Skeletal muscle tissue (tissue), 4 donors: ENCODE data around the gene KLHL3. TPM values are rescaled to one million over a fixed set of nuclear protein-coding genes. Genes with fewer than 3 reads are reported as not detected.

Experiments used
- H3K27ac ChIP-seq: one replicate; pipeline ENCODE4 v1.7.0; 2013; ENCODE audit warnings: mild to moderate bottlenecking, low read depth, low read length, inconsistent platforms
- H3K27me3 ChIP-seq, 3 donors: one replicate each; pipeline ENCODE4 v1.7.0; 2013; ENCODE audit warnings: low read length in 3 of 3; ENCODE audit not compliant: control insufficient read depth in 3 of 3, insufficient read depth in 3 of 3
- H3K36me3 ChIP-seq, 3 donors: one replicate each; pipeline ENCODE4 v1.7.0; 2013; ENCODE audit warnings: low read length in 3 of 3; ENCODE audit not compliant: control insufficient read depth in 3 of 3, insufficient read depth in 3 of 3
- H3K4me1 ChIP-seq, 3 donors: one replicate each; pipeline ENCODE4 v1.7.0; 2013; ENCODE audit warnings: low read length in 3 of 3, mild to moderate bottlenecking in 3 of 3; ENCODE audit not compliant: control insufficient read depth in 3 of 3, insufficient read depth in 3 of 3
- H3K4me3 ChIP-seq, 3 donors: one replicate each; pipeline ENCODE4 v1.7.0; 2013; ENCODE audit warnings: low read length in 3 of 3
- H3K9ac ChIP-seq, 3 donors: one replicate each; pipeline ENCODE4 v1.7.0; 2013; ENCODE audit warnings: low read length in 3 of 3, mild to moderate bottlenecking in 3 of 3, moderate library complexity in 2 of 3, low read depth in 1 of 3
- H3K9me3 ChIP-seq, 3 donors: one replicate each; pipeline ENCODE4 v1.7.0; 2013; ENCODE audit warnings: low read length in 3 of 3; ENCODE audit not compliant: control insufficient read depth in 3 of 3
- total RNA-seq: library from RNA; depleted of rRNA; stranded (reverse); fragments of >200 nt; gene quantifications from one replicate; pipeline ENCODE4 v1.2.3, GENCODE V29; 2014
- donor health status: Osteomylitis.

Gene KLHL3
- total RNA-seq, 1 donor from 2014 or later = 4.2 TPM

DNA sequence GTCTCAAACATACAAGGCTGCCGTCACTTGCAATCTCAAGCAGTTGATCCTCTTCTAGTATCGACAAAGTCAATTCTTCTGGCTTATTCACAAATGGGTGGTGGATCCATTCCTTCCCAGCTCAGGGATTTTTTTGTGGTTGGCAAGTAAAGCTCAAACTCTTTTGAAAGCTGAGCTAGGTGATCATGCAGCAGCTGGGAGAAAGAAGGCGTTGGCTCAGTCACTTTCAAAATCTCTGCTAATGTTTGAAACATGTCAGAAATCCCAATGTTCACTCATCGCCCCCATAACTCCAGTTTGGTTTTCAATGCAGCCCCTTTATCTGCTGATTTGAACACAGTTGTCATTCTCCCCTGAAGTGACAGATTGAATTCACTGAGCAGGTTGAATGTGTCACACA is 22.2 kb upstream of the KLHL3 start:
- H3K27ac ChIP-seq = no peak overlapping the region
- no peaks in the 10 kb centered on the region for H3K36me3 ChIP-seq
- no peaks in the 10 kb centered on the region for H3K27me3 ChIP-seq
- H3K4me1 ChIP-seq = peaks cover 0 to 5% (median 5%) of the 10 kb centered on the region in 3 donors
- H3K9me3 ChIP-seq = no peaks in the 10 kb centered on the region
- H3K4me3 ChIP-seq = no peak overlapping the region
- H3K9ac ChIP-seq = no peak overlapping the region

DNA sequence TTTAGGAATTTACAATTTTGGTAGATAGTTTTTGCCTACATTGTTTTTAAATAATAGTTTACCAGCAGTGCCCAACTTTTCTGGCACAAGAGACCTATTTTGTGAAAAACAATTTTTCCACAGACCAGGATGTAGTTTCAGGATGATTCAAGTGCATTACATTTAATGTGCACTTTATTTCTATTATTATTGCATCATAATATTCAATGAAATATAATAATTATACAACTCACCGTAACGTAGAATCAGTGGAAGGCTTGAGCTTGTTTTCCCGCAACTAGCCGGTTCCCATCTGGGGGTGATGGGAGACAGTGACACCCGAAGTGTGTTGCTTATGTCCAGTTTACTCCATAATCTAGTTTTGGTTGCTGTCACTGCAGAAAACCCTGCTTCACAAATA is 21.7 kb upstream of the KLHL3 start:
- Histone ChIP-seq H3K27me3 (no peaks in the 10 kb centered on the region), H3K9me3 (no peaks in the 10 kb centered on the region), H3K9ac (no peak overlapping the region), H3K36me3 (no peaks in the 10 kb centered on the region), H3K4me1 (peaks cover 0 to 5% (median 5%) of the 10 kb centered on the region in 3 donors), H3K4me3 (no peak overlapping the region), H3K27ac (no peak overlapping the region)

DNA sequence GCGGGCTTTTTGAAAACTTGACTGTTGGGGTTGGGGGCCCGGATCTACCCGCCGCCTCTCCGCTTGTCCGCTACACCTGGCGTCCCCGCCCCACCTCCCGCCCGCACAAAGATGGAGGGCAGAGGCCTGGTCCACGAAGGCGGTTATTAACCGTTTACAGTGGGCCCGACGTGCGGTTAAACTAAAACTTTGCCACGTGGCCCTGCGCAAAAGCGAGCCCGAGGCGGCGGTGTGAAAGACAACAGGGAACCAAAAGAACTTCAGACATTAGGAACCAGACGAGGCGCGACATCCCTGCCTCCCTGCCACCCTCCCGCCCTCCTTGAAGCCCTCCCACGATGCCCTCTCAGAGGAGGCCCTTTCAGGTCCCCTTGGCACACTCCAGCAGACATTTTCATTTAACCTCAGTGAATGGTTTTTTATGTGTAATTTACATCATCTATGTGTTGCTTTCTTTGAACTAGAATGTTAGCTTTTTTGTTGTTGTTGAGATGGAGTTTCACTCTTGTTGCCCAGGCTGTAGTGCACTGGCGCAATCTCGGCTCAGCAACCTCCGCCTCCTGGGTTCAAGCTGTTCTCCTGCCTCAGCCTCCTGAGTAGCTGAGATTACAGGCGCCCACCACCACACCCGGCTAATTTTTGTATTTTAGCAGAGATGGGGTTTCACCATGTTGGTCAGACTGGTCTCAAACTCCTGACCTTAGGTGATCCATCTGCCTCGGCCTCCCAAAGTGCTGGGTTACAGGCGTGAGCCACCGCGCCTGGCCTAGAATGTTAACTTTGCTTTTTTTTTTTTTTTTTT is 19.3 kb upstream of the KLHL3 start:
- Histone ChIP-seq H3K4me3 (peak overlapping the region; percentile 95 to 98 (median 96)), H3K27ac (peak overlapping the region; percentile 100)

DNA sequence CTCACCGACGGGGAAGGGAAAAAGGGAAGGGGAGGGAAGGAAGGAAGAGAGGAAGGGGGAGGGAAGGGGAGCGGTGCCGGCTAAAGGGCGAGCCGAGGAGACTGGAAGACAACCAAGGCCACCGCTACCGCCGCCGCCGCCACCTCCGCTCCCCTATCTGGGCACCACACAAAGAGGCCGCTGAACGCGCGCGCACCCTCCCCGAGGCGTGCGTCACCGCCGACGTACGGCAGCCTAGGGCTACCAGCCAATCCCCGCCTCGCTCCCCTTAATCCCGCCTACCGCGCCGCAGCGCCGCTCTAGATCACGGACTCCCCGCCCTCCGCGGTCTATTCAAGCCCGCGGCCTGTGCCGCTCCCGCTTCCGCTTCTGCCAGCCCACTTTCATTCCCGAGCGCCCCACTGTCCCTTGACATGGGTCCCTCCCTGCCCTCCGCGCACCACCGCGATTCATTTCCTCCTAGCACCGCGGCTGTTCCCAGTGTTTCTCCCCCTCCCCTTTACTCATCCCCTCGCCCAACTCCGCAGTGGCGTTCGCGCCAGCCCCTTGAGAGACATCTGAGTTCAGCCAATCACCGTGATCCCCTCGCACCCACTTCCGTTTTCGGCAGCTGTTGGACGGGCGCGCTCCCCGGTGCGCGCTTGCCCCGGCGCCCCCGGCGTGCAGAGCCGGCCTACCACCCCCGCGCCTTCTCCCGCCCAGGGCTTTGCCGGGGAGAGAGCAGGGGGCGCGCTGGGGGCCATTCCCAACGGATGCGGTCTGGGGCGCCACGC is 18.5 kb upstream of the KLHL3 start, which contains the start of gene HNRNPA0:
TSS of gene HNRNPA0 (minus strand) at position 176 of the 773 bp plus-strand sequence. CDS start 297 bp downstream, outside the sequence.
- Histone ChIP-seq H3K9ac (peak within 1 kb of the TSS; percentile 98 to 100 (median 99)), H3K4me3 (peak within 1 kb of the TSS; percentile 97 to 98 (median 98)), H3K27ac (peak within 1 kb of the TSS; percentile 100)

More for the DNA sequence above, 19.3 kb upstream of the KLHL3 start:
- Histone ChIP-seq H3K9me3 (no peaks in the 10 kb centered on the region), H3K4me1 (peaks cover 12 to 17% (median 16%) of the 10 kb centered on the region in 3 donors), H3K27me3 (no peaks in the 10 kb centered on the region), H3K36me3 (peaks cover 0 to 2% (median 0%) of the 10 kb centered on the region in 3 donors), H3K9ac (peak overlapping the region; percentile 98 to 100 (median 99))

DNA sequence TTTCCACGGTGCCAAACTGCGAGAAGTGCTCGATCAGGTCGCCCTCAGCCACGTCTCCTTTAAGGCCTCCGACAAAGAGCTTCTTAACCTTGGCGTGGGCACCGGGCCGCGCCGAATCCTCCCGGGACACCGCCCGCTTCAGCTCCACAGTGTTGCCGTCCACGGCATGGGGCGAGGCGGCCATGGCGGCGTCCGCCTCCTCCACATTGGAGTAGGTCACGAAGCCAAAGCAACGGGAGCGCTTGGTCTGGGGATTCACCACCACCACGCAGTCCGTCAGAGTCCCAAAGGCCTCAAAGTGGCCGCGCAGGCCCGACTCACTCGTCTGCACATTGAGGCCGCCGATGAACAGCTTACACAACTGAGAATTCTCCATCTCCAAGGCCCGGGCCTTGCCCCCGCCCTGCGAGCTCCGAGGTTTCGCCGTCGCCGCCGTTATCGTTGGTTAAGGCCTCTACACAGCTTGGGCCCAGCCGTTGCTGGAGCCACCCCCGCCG is 17.9 kb upstream of the KLHL3 start:
- peak overlapping the region; percentile 100 for H3K27ac ChIP-seq
- H3K4me1 ChIP-seq = peaks cover 12 to 19% (median 16%) of the 10 kb centered on the region in 3 donors
- H3K36me3 ChIP-seq = peaks cover 0 to 2% (median 0%) of the 10 kb centered on the region in 3 donors
- H3K9me3 ChIP-seq = no peaks in the 10 kb centered on the region
- H3K9ac ChIP-seq = peak overlapping the region; percentile 98 to 100 (median 99)
- peak overlapping the region; percentile 97 to 98 (median 98) for H3K4me3 ChIP-seq
- no peaks in the 10 kb centered on the region for H3K27me3 ChIP-seq

More for the DNA sequence above, 18.5 kb upstream of the KLHL3 start, which contains the start of gene HNRNPA0:
- no peaks in the 10 kb centered on the region for H3K27me3 ChIP-seq
- H3K9me3 ChIP-seq = no peaks in the 10 kb centered on the region
- peaks cover 12 to 19% (median 16%) of the 10 kb centered on the region in 3 donors for H3K4me1 ChIP-seq
- H3K36me3 ChIP-seq = peaks cover 0 to 2% (median 0%) of the 10 kb centered on the region in 3 donors

DNA sequence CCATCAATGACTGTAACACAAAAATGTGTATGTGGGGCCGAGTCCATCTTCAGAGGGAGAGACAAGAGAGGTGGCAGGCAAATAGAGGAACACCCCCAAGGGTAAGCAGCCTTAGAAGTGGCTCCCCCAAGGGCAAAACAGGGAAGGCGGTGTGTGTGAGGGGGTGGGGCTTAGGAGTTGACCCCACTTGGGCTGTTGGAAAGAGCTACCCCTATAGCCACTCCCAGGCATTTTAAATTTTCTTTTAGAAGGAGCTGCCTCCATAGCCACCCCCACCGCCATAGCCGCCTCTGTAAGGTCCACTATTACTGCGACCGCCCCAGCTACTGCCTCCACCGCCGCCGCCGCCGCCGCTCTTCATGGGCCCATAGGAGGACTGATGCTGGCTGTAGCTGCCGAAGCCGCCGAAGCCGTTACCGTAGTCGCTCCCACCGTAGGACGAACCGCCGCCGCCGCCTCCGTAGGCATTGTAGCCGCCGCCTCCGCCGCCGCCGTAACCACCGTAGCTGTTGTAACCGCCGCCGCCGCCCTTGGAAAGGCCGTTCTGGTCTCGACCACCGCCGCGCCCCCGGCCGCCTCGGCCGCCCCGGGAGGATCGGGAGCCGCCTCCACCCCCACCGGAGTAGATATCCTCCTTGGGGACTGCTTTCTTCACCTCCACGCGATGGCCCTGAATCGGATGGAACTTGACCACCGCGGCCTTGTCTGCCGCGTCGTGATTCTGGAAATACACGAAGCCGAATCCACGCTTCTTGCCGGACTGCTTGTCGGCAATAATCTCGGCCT is 17.2 kb upstream of the KLHL3 start:
- Histone ChIP-seq H3K4me1 (peaks cover 12 to 23% (median 16%) of the 10 kb centered on the region in 3 donors), H3K9me3 (no peaks in the 10 kb centered on the region), H3K9ac (peak overlapping the region; percentile 98 to 100 (median 99)), H3K27me3 (no peaks in the 10 kb centered on the region), H3K27ac (peak overlapping the region; percentile 100), H3K4me3 (peak overlapping the region; percentile 97 to 98 (median 98)), H3K36me3 (peaks cover 0 to 2% (median 0%) of the 10 kb centered on the region in 3 donors)

DNA sequence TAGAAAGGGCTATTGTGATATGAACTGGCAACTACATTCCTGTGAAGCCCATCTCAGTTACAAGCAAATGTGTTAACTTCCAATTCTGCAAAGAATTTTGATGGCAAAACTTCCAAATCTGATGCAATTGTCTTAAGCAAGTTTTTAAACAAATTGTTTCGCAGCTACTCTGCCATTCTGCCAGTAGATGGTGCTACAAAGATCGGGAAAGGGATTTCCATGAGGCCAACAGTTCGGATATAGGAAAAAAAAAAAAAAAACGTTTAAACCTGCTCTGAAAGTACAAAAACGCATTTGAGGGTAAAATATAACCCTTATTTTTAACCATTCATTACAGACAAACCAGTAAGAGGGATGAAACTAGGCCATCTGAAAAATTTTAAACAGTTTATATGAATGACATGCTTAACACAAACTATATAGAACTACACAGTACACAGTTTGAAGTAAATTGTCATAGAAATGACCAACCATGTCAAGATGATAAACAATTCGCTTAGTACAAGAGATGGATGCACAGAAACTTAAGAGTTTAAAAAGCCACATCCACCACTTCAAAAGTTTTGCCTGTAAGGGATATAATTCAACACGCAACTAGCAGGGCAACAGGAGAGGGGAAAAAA is 16.1 kb upstream of the KLHL3 start:
- H3K36me3 ChIP-seq = peaks cover 0 to 2% (median 0%) of the 10 kb centered on the region in 3 donors
- H3K27me3 ChIP-seq = no peaks in the 10 kb centered on the region
- H3K4me3 ChIP-seq = peak overlapping the region; percentile 97 to 98 (median 98)
- peaks cover 12 to 23% (median 19%) of the 10 kb centered on the region in 3 donors for H3K4me1 ChIP-seq
- peak overlapping the region; percentile 98 to 100 (median 99) for H3K9ac ChIP-seq
- no peaks in the 10 kb centered on the region for H3K9me3 ChIP-seq
- peak overlapping the region; percentile 100 for H3K27ac ChIP-seq

DNA sequence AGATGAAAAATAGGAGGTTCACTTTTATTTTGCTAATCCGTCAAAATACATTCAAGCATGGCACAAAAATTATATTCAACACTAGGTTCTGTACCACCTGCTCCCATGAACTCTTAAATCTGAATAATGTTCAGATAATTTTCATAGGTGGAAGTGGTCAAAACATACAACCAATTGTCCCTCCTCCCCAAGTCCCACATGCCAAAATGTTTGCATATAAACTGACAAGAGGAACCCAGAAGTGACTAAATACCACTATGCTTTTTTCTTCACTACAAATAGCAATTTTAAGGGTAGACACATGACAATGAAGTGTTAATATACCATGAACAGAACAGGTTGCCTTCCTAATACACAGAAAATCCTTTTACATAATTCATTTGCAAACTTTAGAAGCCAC is 14.5 kb upstream of the KLHL3 start:
- H3K9me3 ChIP-seq = no peaks in the 10 kb centered on the region
- peaks cover 0 to 2% (median 0%) of the 10 kb centered on the region in 3 donors for H3K36me3 ChIP-seq
- H3K27ac ChIP-seq = no peak overlapping the region
- peak overlapping the region in 1 of 3 donors; percentile 19 for H3K9ac ChIP-seq
- H3K4me1 ChIP-seq = peaks cover 12 to 23% (median 19%) of the 10 kb centered on the region in 3 donors
- no peaks in the 10 kb centered on the region for H3K27me3 ChIP-seq
- H3K4me3 ChIP-seq = no peak overlapping the region

DNA sequence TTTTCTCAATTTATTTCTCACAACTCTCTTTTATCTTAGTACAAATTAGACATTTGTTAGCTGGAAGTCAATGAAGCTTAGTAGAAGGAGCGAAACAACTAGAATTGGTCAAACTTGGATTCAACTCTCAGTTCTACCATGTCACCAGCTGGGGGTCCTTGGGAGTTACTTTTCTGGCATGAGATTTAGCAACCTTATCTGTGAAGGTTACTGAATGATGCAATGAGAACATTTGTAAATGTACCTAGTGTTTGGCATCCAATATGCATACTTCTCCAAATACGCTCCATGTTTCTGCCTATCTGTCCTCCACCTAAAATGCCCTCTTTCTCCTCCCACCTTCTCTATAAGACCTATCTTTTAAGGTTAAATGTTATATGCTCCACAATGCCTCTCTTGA is 12.0 kb upstream of the KLHL3 start:
- Histone ChIP-seq H3K9ac (no peak overlapping the region), H3K4me3 (no peak overlapping the region), H3K27ac (no peak overlapping the region), H3K27me3 (no peaks in the 10 kb centered on the region), H3K36me3 (peaks cover 0 to 2% (median 0%) of the 10 kb centered on the region in 3 donors), H3K9me3 (no peaks in the 10 kb centered on the region), H3K4me1 (peaks cover 12 to 18% (median 14%) of the 10 kb centered on the region in 3 donors)
